Measurements from ENCODE around the gene PGAM1. TPM values are rescaled to one million over a fixed set of nuclear protein-coding genes. Genes with fewer than 3 reads are reported as not detected.

PGAM1 gene
- 576 to 660 TPM (median 632 TPM) in 5 replicates for total RNA-seq (2022; extraction: Qiagen RNA extraction; ENCODE audit: low read depth)

GRCh38 chr10:97425964-97426775 lies at the start of gene PGAM1:
Gene PGAM1 (plus strand): TSS chr10:97426191. CDS start chr10:97426308, 117 bp downstream.

GRCh38 chr10:97400665-97401454 lies 25.1 kb upstream of the PGAM1 start, which contains the start of gene RRP12:
Gene RRP12 (minus strand): TSS chr10:97401340. CDS start chr10:97401231, 109 bp downstream.

GRCh38 chr10:97445722-97446639 lies 20.0 kb downstream of the PGAM1 start, which contains the start of the genes EXOSC1 and ZDHHC16:
Gene EXOSC1 (minus strand): TSS chr10:97446006. CDS start chr10:97445985, 21 bp downstream.
Gene ZDHHC16 (plus strand): TSS chr10:97446175. CDS start chr10:97451676, 5,501 bp downstream.

Other genes with a start within 250 kb of the PGAM1 start
- 0.05 to 0.17 TPM (median 0.07 TPM) in 5 replicates for gene SLIT1, start 240.2 kb upstream of the PGAM1 start, total RNA-seq (2022; extraction: Qiagen RNA extraction; ENCODE audit: low read depth)
- 4.4 to 6.2 TPM (median 5.1 TPM) in 5 replicates for gene ARHGAP19, start 133.6 kb upstream of the PGAM1 start, total RNA-seq (2022; extraction: Qiagen RNA extraction; ENCODE audit: low read depth)
- 0.93 to 2.1 TPM (median 1.9 TPM) in 5 replicates for gene FRAT1, start 106.9 kb upstream of the PGAM1 start, total RNA-seq (2022; extraction: Qiagen RNA extraction; ENCODE audit: low read depth)
- 5.2 to 8.8 TPM (median 8.4 TPM) in 5 replicates for gene FRAT2, start 91.5 kb upstream of the PGAM1 start, total RNA-seq (2022; extraction: Qiagen RNA extraction; ENCODE audit: low read depth)
- 54.6 to 69.6 TPM (median 63.0 TPM) in 5 replicates for gene RRP12, start 24.9 kb upstream of the PGAM1 start, total RNA-seq (2022; extraction: Qiagen RNA extraction; ENCODE audit: low read depth)
- 49.4 to 60.0 TPM (median 57.8 TPM) in 5 replicates for gene EXOSC1, start 19.8 kb downstream of the PGAM1 start, total RNA-seq (2022; extraction: Qiagen RNA extraction; ENCODE audit: low read depth)
- 40.5 to 54.5 TPM (median 52.8 TPM) in 5 replicates for gene ZDHHC16, start 20.0 kb downstream of the PGAM1 start, total RNA-seq (2022; extraction: Qiagen RNA extraction; ENCODE audit: low read depth)
- 43.9 to 50.0 TPM (median 45.7 TPM) in 5 replicates for gene MMS19, start 72.2 kb downstream of the PGAM1 start, total RNA-seq (2022; extraction: Qiagen RNA extraction; ENCODE audit: low read depth)
- 12.0 to 19.6 TPM (median 19.1 TPM) in 5 replicates for gene UBTD1, start 72.7 kb downstream of the PGAM1 start, total RNA-seq (2022; extraction: Qiagen RNA extraction; ENCODE audit: low read depth)
- gene ANKRD2, start 146.6 kb downstream of the PGAM1 start, total RNA-seq (2022; extraction: Qiagen RNA extraction; ENCODE audit: low read depth): 2.5 to 4.8 TPM (median 4.0 TPM) in 5 replicates
- 0.81 to 2.0 TPM (median 1.3 TPM) in 5 replicates for gene HOGA1, start 158.2 kb downstream of the PGAM1 start, total RNA-seq (2022; extraction: Qiagen RNA extraction; ENCODE audit: low read depth)
- 0.12 TPM in 1 of 5 replicates, not detected in the others for gene C10orf62, start 163.5 kb downstream of the PGAM1 start, total RNA-seq (2022; extraction: Qiagen RNA extraction; ENCODE audit: low read depth)
- 3.7 to 9.1 TPM (median 7.8 TPM) in 5 replicates for gene MORN4, start 207.3 kb downstream of the PGAM1 start, total RNA-seq (2022; extraction: Qiagen RNA extraction; ENCODE audit: low read depth)
- 25.8 to 31.9 TPM (median 30.9 TPM) in 5 replicates for gene PI4K2A, start 214.5 kb downstream of the PGAM1 start, total RNA-seq (2022; extraction: Qiagen RNA extraction; ENCODE audit: low read depth)

Measured in A549 treated with CpdA at 1 μM for 4 hours (cell line).